GM12875 (cell line): Measurements from ENCODE around the gene NRK.

Source experiments
- H3K4me3 ChIP-seq: one replicate; pipeline ENCODE4 v1.5.1; 2011; ENCODE audit warnings: low read depth, low read length, control low read depth
- TF ChIP-seq, protein P1 (sequence below): IDR thresholded peaks from 2 replicates; pipeline ENCODE4 v1.5.1; 2011; ENCODE audit warnings: low read depth, mild to moderate bottlenecking, control low read depth, inconsistent platforms, low read length, moderate library complexity, borderline replicate concordance; ENCODE audit not compliant: insufficient read depth

NRK gene

DNA sequence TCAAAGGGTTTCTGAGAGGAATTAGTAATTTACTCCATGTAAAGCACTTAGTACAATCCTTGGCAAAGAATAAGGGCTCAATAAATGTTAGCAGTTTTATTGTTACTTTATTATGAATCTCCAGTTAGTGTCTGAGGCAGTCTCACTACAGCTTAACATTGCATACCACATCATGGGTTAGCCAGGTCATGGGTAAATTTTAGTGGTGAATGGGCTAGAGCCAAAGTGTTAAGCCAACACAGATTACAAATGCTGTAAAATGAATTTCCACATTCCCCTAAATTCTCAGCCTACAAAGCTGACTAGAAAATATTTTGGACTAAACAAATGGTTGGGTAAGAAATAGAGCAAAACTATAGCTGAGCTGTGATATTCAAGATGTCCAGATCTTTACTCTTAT lies 72.4 kb downstream of the NRK start:
- TF ChIP-seq, protein P1, sequence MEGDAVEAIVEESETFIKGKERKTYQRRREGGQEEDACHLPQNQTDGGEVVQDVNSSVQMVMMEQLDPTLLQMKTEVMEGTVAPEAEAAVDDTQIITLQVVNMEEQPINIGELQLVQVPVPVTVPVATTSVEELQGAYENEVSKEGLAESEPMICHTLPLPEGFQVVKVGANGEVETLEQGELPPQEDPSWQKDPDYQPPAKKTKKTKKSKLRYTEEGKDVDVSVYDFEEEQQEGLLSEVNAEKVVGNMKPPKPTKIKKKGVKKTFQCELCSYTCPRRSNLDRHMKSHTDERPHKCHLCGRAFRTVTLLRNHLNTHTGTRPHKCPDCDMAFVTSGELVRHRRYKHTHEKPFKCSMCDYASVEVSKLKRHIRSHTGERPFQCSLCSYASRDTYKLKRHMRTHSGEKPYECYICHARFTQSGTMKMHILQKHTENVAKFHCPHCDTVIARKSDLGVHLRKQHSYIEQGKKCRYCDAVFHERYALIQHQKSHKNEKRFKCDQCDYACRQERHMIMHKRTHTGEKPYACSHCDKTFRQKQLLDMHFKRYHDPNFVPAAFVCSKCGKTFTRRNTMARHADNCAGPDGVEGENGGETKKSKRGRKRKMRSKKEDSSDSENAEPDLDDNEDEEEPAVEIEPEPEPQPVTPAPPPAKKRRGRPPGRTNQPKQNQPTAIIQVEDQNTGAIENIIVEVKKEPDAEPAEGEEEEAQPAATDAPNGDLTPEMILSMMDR, result no peak
- H3K4me3 ChIP-seq, result no peak overlapping the region

DNA sequence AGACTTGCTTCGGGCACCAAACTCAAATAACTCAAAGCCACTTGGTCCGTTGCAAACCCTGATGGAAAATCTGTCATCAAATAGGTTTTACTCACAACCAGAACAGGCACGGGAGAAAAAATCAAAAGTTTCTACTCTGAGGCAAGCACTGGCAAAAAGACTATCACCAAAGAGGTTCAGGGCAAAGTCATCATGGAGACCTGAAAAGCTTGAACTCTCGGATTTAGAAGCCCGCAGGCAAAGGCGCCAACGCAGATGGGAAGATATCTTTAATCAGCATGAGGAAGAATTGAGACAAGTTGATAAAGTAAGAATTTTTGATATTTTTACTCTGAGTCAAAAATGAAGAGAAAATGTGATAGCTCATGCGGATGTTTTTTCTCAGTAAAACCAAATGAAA lies 87.2 kb downstream of the NRK start:
- TF ChIP-seq, protein P1, result no peak
- no peak overlapping the region for H3K4me3 ChIP-seq

DNA sequence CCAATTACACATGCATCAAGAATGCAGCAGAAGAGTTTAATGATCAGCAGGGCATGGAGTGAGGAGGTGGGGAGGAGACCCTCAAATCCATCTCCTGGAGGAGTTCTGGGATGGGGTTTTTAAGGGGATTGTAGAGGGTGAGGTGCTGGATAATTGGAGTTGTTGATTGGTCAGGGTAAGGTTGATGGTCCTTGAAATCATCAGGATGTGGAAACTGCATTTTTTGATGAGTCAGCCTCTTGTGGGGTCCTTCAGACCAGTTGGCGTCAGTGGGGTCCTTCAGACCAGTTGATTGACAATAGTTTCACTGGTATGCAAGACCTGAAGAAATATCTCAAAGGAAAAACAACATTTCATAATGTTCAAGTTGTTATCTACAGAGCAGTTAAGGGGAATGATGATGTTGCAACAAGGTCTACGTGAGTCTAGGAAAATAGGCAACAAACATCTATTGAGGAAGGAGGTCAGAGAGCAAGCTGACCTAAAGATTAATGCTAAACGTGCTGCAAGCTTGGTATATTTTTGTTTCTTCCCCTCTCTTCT lies 88.3 kb downstream of the NRK start:
- no peak overlapping the region for H3K4me3 ChIP-seq
- TF ChIP-seq, protein P1, result no peak

DNA sequence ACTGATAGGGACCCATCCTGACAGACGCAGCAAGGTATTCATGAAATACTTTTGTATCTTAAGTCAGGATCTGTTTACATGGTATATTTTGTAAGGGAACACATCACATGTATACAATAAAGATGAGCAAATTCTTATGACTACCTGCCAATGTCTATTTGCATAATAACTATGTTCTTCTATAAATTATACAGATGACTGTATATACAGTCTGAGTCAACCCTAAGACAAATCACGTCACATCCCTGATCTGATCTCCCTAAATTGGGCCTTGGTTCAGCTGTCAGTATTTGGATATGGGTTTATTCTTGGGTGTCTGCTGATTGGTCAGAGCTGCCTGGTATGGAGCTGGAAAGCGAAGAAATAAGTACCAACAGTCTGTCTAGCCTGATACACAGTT lies 122.9 kb downstream of the NRK start:
- TF ChIP-seq, protein P1, result no peak
- H3K4me3 ChIP-seq, result no peak overlapping the region

DNA sequence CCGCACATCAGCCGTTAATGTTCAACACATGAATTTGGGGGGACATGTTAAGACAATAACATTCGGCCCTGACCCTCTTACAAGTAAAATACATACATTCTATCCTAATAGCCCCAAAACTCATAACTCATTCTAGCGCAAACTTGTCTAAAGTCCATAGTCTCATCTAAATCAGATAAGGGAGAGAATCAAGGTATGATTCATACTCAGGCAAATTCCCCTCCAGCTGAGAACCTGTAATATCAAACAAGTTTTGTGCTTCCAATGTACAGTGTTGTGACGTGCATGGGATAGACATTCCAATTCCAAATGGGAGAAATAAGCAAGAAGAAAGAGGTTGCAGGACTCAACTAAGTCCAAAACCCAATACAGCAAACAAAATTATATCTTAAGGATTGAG lies 147.1 kb downstream of the NRK start:
- TF ChIP-seq, protein P1, result no peak

DNA sequence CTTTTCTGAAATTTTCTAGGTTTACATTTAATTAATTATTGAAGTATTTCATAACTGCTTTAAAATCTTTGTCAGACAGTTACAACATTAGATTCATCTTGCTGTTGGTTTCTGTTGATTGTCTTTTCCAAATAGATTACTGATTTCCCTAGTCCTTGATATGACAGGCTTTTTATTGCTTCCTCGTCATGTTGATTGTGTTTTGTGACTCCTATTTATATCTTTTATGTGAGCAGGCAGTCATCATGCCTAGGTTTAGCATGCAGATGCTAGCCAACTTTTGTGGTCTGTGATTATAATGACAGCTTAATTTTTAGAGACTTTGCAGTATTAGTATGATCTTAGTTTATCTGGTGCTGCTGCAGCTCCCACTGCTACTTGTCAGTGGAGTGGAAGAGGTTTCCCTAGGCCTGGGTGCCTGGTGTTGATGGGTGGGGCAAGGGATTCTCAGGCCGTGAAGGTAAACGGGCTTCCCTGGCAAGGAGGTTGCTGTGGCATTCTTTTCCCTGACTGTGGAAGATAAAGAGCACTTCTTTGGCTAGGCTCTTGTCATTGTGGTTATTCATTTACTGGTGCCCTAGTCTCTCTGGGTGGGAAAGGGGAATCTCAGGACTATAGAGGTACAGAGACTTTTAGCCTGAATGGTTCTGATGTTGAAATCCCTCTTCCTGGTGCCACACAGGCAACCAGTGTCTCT lies 150.5 kb downstream of the NRK start:
- TF ChIP-seq, protein P1, result no peak
- no peak overlapping the region for H3K4me3 ChIP-seq

More for the DNA sequence above, 147.1 kb downstream of the NRK start:
- H3K4me3 ChIP-seq, result no peak overlapping the region

DNA sequence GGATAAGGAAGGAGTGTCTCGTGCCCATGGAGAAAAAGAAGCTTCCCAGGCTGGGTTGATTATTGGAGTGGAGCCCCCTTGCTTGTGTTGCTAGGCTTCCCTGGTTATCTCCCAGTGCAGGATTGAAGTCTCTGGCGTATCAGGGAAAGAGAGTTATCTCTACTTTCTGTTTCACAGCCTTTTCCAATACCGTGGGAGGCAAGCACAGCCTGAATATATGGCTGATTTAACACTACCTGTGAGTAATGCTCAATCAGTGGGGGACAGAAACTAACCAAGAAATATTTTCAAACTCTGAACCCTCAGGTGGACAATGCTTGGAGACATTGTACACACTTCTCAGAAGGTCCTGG lies 151.0 kb downstream of the NRK start:
- no peak overlapping the region for H3K4me3 ChIP-seq
- TF ChIP-seq, protein P1, result no peak
